IPS-NIHi7 (cell line): Measurements from ENCODE around the gene TMEM214.
"Not testable (repeated sequence)": the region's sequence is repeated elsewhere in the genome, so short reads cannot be mapped to it uniquely, and the experiment has no call there.

Source experiments
- DNase-seq: peaks from one replicate; pipeline ENCODE4 v3.0.0; 2012; ENCODE audit warnings: mixed read lengths; ENCODE audit errors: extremely low spot score

The TMEM214 gene

DNA sequence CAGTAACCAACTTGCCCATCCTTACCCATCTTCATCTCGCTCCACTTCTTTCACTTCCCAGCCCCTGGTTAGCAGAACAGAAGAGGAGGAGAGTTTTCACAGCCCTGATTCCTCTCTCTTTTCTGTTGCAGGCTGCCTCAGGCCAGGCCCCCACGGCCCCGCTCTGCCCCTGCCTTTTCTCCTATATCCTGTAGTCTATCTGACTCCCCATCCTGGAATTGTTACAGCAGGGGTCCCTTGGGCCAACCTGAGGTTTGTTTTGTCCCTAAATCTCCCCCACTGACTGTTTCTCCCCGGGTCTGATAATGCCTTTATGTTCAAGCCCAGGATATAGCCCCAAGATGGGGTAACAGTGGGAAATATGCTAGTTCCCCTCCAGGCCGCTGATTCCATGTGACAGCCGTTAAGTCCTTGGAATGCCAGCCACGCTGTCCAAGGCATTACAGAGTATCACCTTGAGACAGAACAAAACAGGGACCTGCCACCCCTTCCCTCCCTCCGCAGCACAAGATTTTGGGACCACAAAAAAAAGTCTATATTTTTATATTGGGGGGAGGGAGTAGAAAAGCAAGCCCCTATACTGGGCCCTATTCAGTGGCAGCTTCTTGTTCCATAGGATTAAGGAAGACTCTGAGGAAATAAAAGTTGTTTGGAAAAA is 37.3 kb downstream of the TMEM214 start:
- no peak for DNase-seq

DNA sequence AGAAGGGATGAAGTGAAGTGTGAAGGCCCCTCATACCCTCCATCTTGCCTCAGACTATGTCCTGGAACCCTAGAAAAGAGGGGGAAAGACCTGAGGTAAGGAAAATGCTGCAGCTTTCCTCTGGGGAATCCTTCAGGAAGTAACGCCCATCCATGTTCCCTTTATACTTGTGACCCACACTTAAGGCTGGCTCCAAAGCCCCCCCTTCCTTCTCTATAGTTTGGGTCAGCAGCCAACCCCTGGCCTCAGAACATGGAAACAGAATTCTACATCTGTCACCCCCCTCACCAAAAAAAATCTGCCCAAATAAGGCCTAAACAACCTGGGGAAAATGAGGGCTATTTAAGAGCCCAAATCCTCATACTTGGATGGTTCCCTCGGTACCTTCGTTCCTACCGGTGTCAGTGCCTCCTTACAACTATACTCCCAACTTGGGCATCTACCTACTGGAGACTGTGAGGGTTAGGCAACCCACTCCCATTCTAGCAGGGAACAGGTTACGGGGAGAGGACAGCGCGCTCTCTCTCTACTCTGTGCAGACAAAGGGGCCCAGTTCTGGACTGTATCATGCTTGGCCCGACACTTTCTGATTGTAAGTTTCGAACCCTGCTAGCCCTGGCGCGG is 38.0 kb downstream of the TMEM214 start:
- no peak for DNase-seq

DNA sequence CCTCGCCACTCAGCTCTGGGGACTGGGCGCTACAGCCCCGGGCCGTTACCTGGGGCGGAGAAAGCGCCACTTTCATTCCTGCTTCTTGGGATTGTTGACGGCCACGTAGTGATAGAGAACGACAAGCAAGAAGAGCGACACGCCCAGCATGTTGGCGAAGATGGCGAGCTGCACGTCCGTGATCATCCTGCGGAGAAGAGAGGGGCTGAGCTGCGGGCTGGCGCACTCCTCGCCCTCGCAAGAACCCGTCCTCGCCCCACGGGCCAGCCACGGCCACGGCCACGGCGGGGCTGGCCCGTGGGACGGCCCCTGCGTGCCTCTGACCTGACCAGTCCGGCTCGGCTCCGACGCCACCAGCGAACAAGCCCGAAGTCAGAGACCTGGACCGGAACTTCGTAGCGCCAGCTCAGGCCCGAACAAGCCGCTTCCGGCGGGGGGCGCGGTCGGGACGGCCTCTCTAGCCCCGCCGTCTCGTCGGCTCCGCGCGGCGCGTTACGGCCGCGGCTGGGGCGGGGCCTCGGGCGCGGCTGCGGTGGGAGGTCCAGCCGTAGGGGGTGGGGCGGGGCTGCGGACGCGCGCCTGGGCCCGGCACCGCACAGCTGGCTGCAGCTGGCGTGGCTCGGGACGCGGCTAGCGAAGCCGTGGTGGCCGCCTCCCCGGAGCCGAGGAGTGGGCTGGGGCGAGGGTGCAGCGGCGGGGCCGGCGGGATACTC is 38.7 kb downstream of the TMEM214 start, which contains the start of gene OST4:
OST4 (minus strand) TSS at position 378 of the 713 bp plus-strand sequence.
- DNase-seq = peak; percentile 96

DNA sequence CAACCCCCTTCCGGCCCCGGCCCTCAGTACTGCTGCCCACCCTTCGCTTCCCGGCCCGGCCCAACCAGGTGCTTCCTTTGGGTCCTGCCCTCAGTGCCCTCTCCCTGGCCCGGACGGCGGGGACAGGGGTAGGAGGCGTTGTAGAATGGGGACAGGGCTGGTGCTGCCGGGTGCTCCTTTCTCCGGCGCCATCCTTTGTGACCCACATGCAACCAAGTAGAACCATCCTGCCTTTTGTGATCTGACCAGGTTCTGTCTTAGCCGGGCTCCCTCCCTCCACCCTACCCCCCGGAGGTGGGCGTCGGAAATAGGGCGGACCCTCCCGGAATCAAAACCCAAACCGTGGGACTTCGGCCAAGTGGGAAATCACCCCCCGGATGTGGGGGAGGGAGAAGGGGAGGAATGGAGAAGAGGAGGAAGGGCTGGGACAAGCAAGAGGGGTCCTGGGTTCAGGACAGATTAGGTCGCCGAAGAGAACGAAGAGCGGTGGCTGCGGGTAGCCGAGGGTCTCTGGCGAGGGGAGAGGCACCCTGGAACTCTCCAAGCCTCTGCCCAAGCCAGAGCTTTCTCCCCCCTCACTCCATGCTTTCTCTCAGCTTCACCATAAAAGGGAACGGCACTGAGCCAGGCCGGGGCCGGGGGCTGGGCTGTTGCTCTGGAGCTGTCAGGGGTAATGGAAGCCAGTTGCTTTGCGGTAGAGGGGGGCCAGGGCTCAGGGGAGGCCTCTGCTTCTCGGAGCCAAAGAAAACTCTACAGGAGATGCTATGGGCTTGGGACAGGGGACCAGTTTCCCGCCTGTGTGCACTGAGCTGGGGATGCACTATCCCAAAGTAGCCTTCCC is 39.4 kb downstream of the TMEM214 start:
- DNase-seq = peak; percentile 76

DNA sequence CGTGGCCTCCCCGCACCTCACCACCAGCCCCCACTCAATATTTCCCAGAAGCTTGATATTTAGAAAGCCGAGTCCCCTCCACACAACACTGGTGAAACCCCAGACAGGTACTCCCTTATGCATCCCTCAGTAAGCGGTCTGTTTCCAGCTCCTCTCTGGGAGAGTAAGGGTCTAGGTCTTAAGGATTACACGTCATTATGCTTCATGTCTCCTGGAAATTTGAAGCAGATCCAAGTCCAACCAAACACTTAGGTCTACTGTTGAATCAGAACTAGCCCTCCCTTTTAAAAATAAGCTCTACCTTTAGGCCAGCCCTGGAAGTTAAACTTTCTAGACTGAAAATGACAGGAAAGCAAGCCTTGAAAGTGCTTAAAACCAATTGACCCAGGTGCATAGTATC is 40.2 kb downstream of the TMEM214 start:
- DNase-seq = no peak

DNA sequence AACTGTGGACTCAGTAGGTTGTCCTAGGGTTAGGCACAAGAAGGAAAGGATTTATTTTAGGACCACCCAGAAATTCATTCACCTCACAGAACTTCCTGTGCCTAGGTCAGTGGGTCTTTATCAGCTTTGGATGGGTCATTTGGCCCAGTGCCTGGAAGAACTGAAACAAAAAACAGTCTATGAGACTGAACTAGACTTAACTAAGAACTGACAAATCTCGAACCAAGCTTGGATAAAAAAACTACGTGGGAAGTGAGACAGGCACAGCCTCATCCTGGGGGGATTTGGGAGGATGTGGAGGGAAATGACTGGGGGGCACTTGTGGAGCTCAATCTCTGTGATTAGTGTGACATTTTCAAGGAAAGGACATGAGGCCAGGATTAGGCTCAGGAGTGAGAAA is 41.0 kb downstream of the TMEM214 start:
- no peak for DNase-seq

DNA sequence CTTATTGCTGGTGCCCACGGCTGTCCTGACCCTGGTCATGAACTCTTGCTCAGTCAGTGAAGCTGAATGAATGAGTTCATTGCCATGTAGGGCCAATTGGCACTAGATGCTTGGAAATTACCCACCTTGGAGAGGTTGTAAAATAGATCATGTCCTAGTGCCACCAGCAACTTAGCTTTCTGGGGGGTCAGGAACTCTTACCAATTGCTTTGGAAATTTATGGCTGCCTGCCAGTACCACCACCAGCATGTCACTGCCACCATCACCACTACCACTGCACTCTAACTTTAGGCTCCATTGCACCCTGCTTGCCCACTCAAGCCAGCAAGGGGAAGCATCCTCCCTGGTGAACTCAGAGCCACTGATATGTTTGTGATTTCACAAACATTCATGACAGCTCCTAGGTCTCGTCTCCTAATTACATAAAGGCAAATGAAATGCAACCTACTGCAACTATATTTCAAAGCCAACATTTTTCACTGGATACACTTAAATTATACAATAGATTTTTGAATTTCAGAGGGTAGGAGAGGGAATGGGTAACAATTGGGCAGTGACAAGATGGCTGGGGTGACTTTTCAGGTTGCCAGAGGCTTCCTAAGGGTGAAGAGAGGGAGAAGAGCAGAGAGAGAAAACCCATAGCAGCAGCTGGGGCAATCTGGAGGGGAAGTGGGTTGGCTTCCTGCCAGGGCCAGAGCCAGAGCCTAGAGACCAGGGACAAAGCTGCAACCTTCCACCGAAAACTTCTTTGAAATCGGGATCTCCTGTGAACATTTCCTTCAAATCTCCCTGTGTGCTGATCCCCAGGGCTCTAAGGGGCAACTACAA is 42.2 kb downstream of the TMEM214 start:
- DNase-seq = no peak

DNA sequence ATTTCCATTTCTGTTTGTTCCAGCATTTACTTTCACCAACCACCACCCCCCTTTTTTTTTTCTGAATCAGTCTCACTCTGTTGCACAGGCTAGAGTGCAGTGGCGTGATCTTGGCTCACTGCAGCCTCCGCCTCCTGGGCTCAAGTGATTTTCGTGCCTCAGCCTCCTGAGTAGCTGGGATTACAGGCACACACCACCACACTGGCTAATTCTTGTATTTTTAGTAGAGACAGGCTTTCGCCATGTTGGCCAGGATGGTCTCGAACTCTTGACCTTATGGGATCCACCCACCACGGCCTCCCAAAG is 42.8 kb downstream of the TMEM214 start:
- not testable (repeated sequence) for DNase-seq

DNA sequence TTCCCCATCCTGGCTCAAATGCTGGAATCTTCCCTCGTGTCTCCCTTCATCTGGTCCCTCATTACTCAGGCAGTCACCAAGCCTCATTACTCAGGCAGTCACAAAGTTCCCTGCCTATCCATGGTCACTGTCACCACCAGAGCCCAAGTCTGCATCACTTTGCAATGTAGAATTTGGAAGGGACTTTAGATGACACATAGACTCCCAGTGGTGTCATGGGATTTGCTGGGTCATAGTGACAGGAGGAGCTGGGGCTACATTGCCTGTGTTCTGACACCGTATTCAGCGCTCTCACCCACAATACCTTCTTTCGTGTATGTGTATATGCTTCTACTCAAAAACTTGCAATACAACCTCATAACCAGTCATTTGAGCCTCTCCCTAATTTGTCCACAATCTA is 43.6 kb downstream of the TMEM214 start:
- DNase-seq = no peak

DNA sequence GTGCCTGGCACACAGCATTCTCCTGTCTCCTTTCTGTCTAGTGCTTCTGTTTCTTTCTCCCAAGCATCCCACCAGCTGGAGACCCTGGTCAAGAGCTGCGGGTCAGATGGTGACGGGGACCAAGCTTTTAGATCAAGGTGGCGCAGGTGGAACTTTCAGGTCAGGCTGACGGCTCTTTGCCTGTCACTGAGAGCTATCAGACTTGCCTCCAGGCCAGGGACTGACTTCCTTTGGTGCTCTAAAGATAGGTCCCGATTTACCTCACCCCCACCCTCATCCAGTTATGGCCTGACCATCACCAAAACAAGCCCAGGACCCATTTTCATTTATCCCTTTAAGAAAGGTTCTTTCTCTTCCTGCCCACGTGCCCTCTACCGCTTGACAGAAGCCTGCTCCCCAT is 44.5 kb downstream of the TMEM214 start:
- no peak for DNase-seq

DNA sequence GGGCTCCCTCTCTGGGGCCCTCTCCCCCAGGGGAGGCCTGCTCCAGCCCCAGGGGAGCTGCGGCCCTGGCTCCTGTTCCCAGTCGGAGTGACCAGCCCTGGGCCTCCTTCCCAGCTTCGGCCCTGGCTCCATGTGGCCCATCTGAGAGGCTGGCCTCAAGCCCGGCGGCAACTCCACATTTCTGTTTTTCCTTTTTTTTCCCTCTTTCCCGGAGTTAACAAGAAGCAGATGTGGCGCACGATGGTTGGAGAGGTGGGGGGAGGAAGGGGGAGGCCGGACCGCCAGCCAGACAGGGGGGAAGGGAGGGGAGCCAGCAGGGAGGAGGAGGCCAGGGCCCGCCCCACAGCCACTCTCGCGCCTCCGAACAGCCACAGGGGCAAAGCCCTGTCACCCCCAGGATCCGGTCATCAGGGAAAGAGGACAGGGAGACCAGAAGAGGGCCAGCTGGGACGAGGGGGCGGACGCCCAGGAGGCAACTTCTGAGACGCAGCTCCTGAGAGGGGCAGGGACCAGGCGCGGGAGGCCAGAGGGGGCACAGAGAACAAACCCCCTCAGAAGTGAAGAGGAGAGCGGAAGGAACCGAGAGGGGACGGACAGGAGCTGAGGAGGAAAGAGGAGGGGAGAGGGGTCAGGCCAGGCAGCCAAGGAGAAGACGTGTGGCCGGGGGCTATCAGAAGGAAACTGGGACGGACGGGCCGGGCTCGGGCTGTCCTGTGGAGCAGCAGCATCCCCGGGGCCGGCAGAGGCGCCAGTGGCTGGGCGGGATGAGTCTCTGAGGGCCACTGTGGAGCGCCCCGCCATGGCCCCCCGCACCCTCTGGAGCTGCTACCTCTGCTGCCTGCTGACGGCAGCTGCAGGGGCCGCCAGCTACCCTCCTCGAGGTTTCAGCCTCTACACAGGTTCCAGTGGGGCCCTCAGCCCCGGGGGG is 45.8 kb downstream of the TMEM214 start, which contains the start of gene EMILIN1:
EMILIN1 (plus strand) TSS at position 349 of the 928 bp plus-strand sequence; CDS start at position 800, 451 bp downstream.
- no peak for DNase-seq

DNA sequence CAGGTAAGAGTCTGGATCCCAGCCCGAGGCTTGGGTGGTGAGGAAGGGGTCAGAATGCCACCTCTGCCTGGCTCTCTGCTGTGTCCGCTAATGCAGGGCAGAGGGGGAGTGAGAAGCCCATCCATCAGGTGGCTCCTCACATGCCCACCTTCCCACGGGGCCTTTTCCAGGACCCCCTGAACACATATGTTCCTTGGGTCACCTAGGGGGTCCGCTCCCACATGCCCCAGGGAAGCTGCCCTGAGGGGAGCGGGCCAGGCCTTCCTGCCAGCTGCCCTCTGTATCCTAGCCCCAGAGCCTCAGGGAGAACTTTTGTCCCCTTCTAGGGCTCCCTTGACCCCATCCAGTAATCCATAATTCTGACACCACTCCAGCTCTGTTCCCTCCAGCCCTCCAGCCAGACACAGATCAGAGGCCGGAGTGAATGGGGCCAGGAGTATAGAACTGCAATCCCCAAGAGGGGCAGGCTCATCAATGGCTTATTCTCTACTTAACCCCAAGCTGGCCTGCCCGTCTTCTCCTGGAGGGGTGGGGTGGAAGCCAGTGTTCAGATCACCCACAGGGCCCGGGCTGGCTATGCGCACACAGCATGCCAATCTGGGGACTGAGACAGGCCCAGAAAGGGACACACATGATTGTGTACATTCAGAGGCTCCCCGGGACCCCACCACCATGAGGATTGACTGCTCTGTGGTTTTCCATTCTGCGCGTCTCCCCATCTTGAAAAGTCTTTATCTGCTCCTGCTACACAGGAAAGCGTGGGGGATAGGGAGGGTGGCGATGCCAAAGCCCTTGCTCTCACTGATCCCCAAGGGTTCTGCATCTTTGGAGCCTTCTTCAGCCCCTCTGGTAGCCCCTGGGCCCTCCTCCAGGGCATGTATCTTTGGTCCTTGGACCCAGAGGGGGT is 46.7 kb downstream of the TMEM214 start:
- no peak for DNase-seq

DNA sequence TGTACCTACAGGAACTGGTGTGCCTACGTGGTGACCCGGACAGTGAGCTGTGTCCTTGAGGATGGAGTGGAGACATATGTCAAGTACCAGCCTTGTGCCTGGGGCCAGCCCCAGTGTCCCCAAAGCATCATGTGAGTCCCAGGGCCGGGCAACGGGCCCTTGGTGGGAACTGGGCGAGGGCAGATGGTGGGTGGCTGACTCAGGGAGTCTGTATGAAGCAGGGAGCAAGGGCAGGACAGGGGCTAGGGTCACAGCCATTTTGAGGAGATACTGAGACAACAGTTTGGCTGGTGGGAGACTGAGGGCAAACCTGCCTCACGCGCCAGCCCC is 47.3 kb downstream of the TMEM214 start:
- DNase-seq = no peak

DNA sequence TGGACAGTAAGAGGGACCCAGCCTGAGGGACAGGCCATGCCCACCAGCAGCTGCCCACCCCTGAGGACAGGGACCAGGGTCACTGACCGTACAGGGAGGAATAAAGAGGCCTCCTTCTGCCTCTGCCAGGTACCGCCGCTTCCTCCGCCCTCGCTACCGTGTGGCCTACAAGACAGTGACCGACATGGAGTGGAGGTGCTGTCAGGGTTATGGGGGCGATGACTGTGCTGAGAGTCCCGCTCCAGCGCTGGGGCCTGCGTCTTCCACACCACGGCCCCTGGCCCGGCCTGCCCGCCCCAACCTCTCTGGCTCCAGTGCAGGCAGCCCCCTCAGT is 47.8 kb downstream of the TMEM214 start:
- no peak for DNase-seq

DNA sequence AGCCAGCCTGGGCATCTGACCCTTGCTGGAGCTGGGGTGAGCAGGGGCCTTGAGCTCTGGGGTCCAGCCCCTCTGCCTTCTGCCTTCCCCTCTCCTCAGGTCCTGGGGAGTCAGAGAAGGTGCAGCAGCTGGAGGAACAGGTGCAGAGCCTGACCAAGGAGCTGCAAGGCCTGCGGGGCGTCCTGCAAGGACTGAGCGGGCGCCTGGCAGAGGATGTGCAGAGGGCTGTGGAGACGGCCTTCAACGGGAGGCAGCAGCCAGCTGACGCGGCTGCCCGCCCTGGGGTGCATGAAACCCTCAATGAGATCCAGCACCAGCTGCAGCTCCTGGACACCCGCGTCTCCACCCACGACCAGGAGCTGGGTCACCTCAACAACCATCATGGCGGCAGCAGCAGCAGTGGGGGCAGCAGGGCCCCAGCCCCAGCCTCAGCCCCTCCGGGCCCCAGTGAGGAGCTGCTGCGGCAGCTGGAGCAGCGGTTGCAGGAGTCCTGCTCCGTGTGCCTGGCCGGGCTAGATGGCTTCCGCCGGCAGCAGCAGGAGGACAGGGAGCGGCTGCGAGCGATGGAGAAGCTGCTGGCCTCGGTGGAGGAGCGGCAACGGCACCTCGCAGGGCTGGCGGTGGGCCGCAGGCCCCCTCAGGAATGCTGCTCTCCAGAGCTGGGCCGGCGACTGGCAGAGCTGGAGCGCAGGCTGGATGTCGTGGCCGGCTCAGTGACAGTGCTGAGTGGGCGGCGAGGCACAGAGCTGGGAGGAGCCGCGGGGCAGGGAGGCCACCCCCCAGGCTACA is 49.4 kb downstream of the TMEM214 start:
- no peak for DNase-seq

DNA sequence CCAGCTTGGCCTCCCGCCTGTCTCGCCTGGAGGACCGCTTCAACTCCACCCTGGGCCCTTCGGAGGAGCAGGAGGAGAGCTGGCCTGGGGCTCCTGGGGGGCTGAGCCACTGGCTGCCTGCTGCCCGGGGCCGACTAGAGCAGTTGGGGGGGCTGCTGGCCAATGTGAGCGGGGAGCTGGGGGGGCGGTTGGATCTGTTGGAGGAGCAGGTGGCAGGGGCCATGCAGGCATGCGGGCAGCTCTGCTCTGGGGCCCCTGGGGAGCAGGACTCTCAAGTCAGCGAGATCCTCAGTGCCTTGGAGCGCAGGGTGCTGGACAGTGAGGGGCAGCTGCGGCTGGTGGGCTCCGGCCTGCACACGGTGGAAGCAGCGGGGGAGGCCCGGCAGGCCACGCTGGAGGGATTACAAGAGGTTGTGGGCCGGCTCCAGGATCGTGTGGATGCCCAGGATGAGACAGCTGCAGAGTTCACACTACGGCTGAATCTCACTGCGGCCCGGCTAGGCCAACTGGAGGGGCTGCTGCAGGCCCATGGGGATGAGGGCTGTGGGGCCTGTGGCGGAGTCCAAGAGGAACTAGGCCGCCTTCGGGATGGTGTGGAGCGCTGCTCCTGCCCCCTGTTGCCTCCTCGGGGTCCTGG is 50.1 kb downstream of the TMEM214 start:
- DNase-seq = no peak

DNA sequence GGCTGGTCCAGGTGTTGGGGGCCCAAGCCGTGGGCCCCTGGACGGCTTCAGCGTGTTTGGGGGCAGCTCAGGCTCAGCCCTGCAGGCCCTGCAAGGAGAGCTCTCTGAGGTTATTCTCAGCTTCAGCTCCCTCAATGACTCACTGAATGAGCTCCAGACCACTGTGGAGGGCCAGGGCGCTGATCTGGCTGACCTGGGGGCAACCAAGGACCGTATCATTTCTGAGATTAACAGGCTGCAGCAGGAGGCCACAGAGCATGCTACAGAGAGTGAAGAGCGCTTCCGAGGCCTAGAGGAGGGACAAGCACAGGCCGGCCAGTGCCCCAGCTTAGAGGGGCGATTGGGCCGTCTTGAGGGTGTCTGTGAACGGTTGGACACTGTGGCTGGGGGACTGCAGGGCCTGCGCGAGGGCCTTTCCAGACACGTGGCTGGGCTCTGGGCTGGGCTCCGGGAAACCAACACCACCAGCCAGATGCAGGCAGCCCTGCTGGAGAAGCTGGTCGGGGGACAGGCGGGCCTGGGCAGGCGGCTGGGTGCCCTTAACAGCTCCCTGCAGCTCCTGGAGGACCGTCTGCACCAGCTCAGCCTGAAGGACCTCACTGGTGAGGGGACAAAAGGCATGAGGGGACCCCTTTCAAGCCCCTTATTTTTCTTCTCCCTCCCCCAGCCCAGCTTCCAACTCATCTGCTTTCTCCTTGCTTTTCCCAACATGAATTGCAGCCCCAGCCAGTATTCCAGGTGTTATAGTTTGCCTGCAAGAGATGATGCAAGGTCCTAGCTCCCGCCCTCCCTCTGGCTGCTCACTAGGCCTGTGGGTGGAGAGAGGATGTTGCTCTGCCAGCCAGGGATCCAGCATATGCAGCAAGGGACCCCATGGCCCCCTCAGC is 50.9 kb downstream of the TMEM214 start:
- DNase-seq = no peak
